Glutamatergic neuron (in vitro differentiated cells): ENCODE results near the gene ADARB2. TPM values are rescaled to one million over a fixed set of nuclear protein-coding genes. Genes with fewer than 3 reads are reported as not detected.
"Not testable (repeated sequence)": the region's sequence is repeated elsewhere in the genome, so short reads cannot be mapped to it uniquely, and the experiment has no call there.

Source experiments
- DNase-seq: peaks from one replicate; pipeline ENCODE4 v3.0.0; 2022
- H3K27ac Mint-ChIP-seq: one replicate; pipeline ENCODE4 v1.8.0; 2020; ENCODE audit warnings: mild to moderate bottlenecking, mixed read lengths, inconsistent platforms; ENCODE audit not compliant: unreplicated experiment
- H3K27me3 Mint-ChIP-seq: one replicate; pipeline ENCODE4 v1.8.0; 2020; ENCODE audit warnings: mild to moderate bottlenecking, moderate library complexity, mixed read lengths, inconsistent platforms; ENCODE audit not compliant: unreplicated experiment
- H3K36me3 Mint-ChIP-seq: one replicate; pipeline ENCODE4 v1.8.0; 2020; ENCODE audit warnings: mild to moderate bottlenecking, mixed read lengths, inconsistent platforms; ENCODE audit not compliant: unreplicated experiment
- H3K4me1 Mint-ChIP-seq: one replicate; pipeline ENCODE4 v1.8.0; 2020; ENCODE audit warnings: mild to moderate bottlenecking, low read depth, mixed read lengths, inconsistent platforms; ENCODE audit not compliant: unreplicated experiment
- H3K4me3 Mint-ChIP-seq: one replicate; pipeline ENCODE4 v1.8.0; 2020; ENCODE audit warnings: mild to moderate bottlenecking, mixed read lengths, inconsistent platforms; ENCODE audit not compliant: unreplicated experiment
- H3K9me3 Mint-ChIP-seq: one replicate; pipeline ENCODE4 v1.8.0; 2020; ENCODE audit warnings: mild to moderate bottlenecking, moderate library complexity, mixed read lengths, inconsistent platforms; ENCODE audit not compliant: unreplicated experiment
- CTCF ChIP-seq: fragments of 200-600 bp; sonication (generic); IDR thresholded peaks from one replicate; pipeline ENCODE4 v1.5.0; 2021; ENCODE audit not compliant: partially characterized antibody, unreplicated experiment
- total RNA-seq: library from RNA; stranded (reverse); fragmentation: NEBNext Ultra II Directional; extraction: Animal tissue kit (Norgen Biotek cat#: 25700); gene quantifications from one replicate; pipeline ENCODE4 v1.2.1, GENCODE V29; 2021; ENCODE audit not compliant: unreplicated experiment

The ADARB2 gene
- total RNA-seq, 1 donor from 2014 or later: 20.6 TPM

GRCh38 chr10:1253523-1254353, 483.6 kb downstream of the ADARB2 start:
- no peak for DNase-seq
- Mint-ChIP-seq H3K36me3 (peaks cover 9% of the 10 kb centered on the region), H3K9me3 (peaks cover 5% of the 10 kb centered on the region), H3K4me3 (no peak overlapping the region), H3K27ac (no peak overlapping the region), H3K27me3 (peaks cover 7% of the 10 kb centered on the region), H3K4me1 (peaks cover 6% of the 10 kb centered on the region)
- TF ChIP-seq CTCF: no peak

GRCh38 chr10:1251769-1252168, 485.6 kb downstream of the ADARB2 start:
- DNase-seq: no peak
- Mint-ChIP-seq H3K36me3 (peaks cover 9% of the 10 kb centered on the region), H3K4me1 (peaks cover 6% of the 10 kb centered on the region), H3K4me3 (no peak overlapping the region), H3K9me3 (peaks cover 5% of the 10 kb centered on the region), H3K27ac (no peak overlapping the region), H3K27me3 (peaks cover 9% of the 10 kb centered on the region)
- no peak for TF ChIP-seq CTCF

GRCh38 chr10:1249142-1249920, 488.0 kb downstream of the ADARB2 start:
- H3K4me3 Mint-ChIP-seq: no peak overlapping the region
- no peak for TF ChIP-seq CTCF
- H3K9me3 Mint-ChIP-seq: peaks cover 8% of the 10 kb centered on the region
- peaks cover 16% of the 10 kb centered on the region for H3K36me3 Mint-ChIP-seq
- no peak for DNase-seq
- H3K4me1 Mint-ChIP-seq: peaks cover 9% of the 10 kb centered on the region
- peaks cover 9% of the 10 kb centered on the region for H3K27me3 Mint-ChIP-seq
- H3K27ac Mint-ChIP-seq: no peak overlapping the region

- not testable (repeated sequence) for H3K4me3 Mint-ChIP-seq, H3K27me3 Mint-ChIP-seq, DNase-seq, H3K27ac Mint-ChIP-seq, H3K9me3 Mint-ChIP-seq
- H3K36me3 Mint-ChIP-seq: peaks cover 11% of the 10 kb centered on the region
- H3K4me1 Mint-ChIP-seq: peaks cover 12% of the 10 kb centered on the region
Observed at GRCh38 chr10:1248262-1248630, 489.1 kb downstream of the ADARB2 start.

- Mint-ChIP-seq H3K27me3 (peaks cover 7% of the 10 kb centered on the region), H3K4me1 (peaks cover 17% of the 10 kb centered on the region), H3K4me3 (no peak overlapping the region), H3K36me3 (peaks cover 15% of the 10 kb centered on the region), H3K9me3 (peaks cover 6% of the 10 kb centered on the region), H3K27ac (no peak overlapping the region)
- no peak for TF ChIP-seq CTCF
- DNase-seq: no peak
Observed at GRCh38 chr10:1247598-1248261, 489.6 kb downstream of the ADARB2 start.
